HG03064 (cell line): ENCODE data around the gene FSCN2.

Experiments used
- ATAC-seq: cut with Tn5 transposase; IDR thresholded peaks from one replicate; pipeline ENCODE4 v1.9.1; 2021; ENCODE audit warnings: low read depth; ENCODE audit not compliant: unreplicated experiment

Gene FSCN2

DNA sequence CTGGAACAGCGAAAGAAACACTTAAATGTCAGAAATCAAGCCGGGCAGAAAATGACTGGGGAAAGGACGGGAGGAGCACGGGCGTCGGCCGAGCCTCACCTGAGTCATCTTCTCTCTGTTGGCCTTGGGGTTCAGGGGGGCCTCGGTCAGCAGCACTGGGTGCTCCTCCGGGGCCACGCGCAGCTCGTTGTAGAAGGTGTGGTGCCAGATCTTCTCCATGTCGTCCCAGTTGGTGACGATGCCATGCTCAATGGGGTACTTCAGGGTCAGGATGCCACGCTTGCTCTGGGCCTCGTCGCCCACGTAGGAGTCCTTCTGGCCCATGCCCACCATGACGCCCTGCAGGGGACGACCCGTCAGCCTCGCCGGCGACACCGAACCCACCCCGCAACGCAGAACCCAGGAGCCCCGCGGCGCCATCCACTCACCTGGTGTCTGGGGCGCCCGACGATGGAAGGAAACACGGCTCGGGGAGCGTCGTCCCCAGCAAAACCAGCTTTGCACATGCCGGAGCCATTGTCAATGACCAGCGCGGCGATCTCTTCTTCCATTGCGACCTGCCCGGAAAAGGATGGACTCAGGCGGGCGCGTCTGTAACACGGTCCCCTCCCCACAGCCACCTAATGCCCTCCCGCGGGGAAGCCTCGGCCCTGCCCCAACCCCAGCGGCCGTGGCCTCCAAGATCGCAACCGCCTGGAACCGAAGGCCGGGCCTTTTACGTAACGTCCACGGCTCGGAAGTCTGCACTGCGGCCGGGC lies 16.2 kb upstream of the FSCN2 start:
- no peak for ATAC-seq

DNA sequence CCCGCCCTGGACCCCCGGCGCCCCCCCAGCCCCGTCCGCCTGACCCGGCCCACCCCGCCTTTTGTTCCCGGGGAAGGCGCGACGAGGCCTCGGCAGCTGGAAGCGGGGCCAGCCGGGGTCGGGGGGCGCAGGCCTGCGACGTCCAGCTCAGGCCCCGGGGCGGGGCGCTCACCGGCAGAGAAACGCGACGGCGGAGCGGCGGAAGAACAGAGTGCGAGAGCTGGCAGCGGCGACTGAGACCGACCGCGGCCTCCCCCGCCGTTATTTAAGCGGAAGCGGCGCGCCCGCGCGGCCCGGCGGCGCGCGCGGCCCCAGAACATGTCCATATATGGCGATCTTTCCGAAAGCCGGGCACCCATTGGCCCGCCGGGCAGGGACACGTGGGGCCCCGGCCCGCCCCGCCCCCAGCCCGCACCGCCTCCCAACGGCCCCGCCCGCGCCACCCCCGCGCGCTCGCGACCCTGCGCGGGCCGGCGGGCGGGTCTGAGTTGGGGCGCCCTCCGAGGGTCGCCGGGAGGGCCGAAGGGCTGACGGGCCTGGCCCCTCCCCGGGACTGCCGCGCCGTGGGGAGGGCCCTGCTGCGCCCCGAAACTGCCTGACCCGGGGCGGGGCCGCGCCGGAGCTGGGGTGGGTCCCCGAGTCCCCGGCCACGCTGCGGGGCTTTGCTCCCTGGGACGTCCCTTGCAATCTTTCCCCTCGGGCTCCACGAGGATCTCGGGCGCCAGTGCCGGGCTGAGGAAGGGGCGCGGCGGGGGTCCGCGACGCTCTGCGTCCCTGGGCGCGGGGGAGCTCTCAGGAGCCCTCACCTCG lies 15.4 kb upstream of the FSCN2 start, which contains the start of gene ACTG1:
TSS of gene ACTG1 (minus strand) at position 238 of the 810 bp plus-strand sequence. CDS start 445 bp downstream, outside the sequence.
- ATAC-seq = no peak

DNA sequence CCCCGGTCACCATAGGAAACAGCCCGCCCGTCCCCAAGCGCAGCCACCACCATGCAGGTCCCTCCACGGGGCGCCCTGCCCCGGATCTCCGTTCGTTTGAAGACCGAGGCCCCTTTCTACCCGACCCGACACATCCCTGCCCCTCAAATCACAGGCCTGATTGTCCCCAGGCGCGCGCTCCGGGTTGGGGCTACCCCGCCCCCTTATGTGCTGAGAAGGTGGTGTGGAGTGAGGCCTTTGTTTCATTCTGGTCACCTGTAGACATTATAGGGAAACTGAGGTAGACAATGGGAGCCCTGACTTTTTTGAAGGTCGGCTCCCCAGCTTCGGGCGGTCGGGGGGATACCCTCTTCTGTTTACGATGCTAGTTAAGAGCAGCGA lies 14.8 kb upstream of the FSCN2 start:
- no peak for ATAC-seq

DNA sequence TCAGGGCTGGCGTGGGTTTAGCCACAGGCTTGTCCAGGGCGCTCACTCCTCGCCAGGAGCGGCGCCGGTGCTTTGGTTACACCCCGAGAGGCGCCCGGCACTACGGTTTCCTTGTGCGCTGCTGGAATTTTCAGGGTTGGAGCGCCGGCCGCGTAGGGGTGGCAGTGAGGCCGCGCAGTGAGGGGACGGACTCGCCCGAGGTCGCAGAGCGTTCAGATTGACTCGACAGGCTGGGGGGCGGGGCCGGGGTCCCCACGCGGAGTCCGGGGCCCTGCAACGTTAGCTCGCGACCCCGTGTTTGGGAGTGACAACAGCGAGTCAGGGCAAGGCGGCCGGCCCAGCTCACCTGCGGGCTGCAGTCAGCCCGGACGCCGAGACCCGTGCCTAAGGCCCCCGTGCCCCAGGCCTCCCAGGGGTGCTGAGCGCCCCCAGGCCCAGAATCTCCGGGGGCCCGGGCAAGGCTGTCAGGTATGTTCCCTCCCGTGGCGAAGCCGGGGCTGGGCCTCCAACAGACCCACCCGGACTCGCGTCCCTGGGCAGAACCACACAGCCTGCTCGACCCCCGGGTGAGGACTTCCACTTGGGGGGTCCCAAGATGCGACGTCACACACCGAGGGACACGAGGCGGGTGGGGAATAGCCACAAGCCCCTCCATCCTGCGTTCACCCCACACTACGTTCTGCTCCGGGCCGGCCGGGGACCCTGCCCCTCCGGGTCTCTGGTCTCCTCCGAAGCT lies 14.3 kb upstream of the FSCN2 start:
- ATAC-seq = no peak

DNA sequence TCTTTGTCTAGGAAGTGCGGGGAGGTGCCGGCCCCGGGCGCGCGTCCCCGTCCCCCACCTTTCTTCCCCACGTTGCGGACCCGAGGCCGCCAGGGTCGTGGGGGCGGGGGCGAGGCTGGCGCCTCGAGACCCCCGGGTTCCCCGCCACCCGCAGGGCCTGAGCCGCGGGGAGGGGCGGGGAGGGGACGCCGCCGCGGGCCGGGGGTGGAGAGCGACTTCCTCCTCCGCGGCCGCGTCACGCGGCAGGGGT lies 13.8 kb upstream of the FSCN2 start:
- ATAC-seq = no peak

DNA sequence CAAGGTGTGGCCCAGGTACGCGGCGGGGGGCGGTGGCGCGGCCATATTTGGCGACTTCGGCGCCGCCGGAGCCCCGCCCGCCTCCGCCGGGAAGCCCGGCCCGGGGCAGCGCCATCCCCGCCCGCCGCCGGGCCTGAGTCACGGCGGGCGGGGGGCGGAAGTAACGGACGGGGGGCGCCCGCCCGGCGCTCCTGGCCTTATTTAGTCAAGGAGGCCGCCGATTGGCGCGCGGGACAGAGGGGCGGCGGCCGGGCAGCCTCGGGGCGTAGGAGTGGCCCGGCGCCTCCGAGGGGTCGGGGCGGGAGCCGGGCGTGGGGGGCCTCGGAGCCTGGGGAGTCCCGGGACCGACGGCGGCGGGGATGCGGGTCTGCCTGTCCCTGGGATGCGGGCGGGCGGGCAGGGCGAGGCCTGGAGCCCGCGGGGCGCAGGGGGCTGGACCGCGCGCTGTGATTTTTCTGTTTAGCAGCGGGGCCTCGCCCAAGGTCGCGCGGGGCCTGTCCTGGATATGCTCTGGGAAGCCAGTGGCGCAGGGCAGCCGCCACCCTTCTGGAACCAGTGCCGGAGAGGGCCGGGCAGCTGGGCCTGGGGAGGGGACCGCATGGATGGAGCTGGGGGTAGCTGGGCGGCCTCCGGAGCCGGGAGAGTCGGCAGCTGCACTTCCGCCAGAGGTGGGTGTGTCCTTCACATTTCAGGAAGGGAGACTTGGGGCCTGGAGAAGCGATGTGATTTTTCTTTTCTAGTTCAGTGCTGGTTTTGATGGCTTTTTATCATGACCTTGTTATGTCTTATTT lies 13.2 kb upstream of the FSCN2 start:
- no peak for ATAC-seq

DNA sequence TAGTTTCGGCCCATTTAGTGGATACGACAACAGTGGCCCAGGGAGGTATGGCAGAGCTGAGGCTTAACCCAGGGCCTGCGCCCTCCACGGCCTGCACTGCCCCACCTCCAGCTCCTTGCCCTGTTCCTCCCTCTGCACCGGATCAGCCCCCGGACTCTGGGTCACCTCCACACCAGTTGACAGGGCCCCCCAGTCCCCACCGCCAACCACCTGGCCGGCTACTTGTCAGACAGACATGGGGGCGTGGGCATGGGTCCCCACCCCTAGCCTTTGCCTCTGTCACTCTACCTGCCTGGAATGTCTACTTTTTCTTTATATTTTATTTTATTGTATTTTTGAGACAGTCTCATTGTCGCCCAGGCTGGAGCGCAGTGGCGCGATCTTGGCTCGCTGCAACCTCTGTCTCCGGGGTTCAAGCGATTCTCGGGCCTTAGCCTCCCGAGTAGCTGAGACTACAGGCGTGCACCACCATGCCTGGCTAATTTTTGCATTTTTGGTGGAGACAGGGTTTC lies 12.6 kb upstream of the FSCN2 start:
- ATAC-seq = no peak

DNA sequence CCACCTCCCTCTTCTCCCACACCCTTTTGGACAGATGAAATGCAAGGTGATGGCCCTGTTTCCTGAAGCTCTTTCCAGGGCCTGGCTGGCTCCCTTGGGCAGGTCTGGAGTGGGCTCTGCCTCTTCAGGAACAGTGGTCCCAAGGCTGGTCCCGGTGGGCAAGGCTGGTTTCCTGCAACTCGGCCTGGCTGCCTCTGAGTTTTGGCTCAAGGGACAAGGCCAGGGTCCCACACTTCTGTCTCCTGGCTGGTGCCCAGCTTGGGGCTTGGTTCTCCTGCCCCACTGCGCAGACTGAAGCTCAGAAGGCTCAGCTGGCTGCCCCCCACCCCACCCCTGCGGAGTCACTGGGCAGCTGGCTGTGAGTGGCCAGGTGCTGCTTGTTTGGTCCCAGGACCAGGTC lies 11.7 kb upstream of the FSCN2 start:
- no peak for ATAC-seq

DNA sequence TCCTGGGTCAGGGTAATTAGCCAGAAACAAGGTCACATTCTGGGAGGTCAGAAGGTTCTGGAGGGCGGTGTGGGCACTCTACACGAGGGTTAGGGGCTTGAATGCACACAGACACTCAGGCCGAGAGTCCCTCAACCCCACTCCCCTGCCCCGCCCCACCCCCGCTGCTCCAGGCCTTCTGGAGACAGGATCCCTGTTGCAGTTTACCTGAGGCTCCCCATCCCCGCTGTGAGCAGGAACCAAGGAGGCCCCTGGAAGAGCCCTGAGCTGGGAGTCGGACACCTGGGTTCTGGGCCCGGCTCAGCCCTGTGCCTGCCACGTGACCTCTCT lies 11.2 kb upstream of the FSCN2 start:
- ATAC-seq = no peak

DNA sequence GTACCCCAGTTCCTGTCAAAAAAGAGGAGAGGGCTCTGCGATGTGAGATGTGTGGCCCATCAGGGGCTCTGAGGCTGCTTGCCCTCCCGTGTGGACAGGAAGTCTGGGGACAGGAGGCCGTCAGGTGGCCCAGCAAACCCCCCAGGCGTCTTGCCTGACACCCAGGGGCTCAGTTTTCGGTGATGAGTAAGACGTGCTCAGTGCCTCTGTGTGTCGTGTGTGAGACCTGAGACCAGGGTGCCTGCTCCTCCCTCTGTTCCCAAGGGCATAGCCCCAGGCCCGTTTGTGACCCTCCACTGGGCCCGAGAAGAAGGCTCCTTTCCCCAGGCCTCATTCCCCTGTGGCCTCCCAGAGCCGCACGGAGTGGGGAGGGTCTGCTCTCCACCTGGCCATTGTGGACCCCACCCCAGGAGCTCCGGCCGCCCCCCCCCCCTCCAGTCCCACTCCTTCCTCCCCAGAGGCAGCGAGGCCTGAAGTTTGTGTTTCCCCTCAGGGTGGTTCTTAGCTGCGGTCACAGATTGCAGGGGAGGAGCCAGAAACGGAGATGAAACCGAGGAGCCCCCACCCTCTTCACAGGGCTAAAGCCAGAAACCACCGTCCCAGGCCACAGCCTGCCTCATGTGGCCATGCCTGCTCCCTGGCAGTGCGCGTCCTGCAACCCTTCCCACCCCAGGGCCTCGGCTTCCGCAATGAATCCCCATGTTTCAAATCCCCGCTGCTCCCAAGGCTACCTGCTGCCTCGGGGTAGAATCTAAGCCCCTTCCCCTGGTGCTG lies 10.7 kb upstream of the FSCN2 start:
- ATAC-seq = no peak

DNA sequence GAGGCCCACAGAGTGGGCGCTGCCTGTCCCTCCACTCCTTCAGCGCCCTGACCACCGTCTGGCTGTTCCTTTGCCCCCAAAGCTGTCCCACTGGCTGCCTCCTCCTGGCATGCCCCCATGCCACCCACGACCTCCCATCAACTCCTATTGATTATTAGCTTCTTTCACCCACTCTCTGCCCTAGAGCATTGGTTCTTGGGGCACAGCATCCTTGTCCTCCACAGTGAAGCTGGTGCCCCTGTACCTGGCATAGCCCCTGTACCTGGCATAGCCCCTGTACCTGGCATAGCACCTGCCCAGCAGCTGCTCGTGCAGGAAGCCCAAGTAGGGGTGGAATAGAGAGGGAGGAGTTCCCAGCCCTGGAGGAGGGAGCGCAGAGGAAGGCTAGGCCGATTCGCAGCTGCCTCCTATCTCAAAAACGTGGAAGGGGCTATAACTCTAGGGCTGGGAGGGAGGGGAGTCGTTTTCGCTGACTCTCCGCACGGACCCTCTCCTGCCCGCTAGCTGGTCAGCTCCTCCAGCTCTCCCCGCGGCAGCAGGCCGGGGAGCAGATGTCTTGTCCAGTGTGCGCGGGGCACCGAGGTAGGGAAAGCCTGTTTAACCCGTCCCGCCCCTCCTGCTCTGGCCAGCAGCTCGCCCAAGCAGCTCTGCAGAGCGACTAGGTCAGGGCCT lies 9.9 kb upstream of the FSCN2 start:
- no peak for ATAC-seq

DNA sequence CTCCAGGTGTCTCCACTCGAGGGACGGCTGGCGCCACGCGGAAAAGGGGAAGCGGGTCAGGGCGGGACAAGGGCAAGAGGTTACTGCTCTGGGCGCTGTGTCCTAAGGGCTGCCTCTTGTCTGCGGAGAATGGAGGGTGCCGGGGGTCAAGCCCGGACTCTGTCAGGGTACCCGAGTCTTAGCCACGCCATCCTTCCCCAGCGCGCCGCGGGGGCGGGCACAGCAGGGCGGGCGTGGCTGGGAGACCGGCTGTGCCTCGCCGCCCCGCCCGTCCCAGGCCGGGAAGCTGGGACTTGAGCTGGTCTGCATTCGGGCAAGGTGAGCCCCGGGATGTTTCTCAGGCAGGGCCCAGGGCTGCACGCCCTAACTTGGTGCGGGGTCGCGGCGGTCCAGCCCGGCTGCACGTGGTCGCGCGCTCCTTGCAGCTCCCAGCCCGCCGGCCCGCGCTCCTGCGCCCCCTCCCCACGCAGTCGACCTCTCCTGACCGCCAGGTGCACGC lies 9.3 kb upstream of the FSCN2 start:
- ATAC-seq = no peak

DNA sequence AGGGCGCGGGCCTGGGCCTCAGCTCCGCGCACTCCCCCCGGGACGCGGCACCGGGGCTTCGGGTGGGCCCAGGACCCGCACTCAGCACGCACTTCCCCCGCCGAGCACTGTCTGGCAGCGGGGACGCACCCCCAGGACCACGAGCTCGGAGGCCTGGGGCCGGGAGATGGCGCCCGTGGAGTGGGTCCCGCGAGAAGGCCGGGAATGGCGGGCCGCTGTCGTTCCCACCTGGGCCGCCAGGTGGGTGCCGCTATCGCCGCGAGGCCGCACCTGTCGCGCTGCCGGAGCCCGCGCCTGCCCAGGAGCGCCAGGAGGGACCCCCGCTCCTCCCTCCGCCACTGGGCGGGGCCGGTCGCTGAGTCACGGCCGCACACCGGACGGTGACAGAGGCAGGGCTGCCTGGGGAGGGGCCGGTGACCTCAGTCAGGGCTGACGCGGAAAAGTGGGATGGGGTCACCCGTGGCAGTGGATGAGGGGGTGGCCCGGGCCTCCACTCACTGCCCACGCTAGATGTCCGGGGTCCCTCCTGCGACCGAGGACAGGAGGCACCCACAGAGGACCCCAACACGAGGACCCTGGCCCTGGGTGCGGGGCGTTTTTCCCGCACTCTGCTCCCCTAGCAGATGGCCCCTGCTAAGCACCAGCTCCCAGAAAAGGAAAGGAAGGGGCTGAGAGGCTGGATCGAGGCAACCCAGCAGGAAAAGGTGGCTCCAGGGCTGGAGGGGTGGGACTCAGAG lies 8.7 kb upstream of the FSCN2 start:
- no peak for ATAC-seq

DNA sequence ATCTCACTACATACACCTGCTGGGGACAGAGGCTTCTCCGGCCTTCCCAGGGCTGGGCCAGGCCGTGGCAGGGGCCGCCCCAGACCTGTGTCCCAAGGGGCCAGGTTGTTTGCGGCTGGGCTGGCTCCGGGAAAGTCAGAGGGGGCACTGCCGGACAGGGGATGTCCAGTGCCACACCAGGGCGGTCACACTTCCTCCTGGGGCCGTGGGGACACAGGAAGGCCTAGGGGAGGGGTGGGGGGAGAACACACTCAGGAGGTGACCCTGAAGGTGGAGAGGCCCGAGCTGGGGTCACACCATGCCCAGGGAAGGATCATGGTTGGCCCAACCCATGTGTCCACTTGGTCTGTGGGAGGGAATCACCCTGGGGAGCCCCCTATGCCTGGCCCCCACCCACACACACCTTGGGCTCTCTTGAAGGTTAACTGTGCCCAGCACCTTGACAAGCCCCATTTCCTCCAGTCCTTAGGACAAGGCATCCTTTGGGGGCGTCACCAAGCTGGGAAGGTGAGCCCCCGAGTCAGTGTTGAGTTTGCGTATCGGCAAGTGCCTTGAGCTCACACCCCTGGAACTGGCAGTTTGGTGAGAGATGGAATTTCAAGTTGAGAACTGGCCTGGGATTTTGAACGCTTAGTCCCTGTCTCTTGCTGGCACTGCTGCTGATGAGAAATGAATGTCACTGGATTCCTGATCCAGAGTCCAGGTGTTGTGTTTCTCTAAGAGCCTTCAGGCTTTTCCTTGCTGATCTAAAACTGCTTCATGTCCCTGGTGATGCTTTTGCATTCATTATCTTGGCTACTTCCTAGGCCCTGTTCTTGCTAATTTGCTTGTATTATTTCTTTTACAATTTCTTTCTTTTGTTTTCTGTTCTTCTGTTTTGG lies 7.9 kb upstream of the FSCN2 start:
- no peak for ATAC-seq

DNA sequence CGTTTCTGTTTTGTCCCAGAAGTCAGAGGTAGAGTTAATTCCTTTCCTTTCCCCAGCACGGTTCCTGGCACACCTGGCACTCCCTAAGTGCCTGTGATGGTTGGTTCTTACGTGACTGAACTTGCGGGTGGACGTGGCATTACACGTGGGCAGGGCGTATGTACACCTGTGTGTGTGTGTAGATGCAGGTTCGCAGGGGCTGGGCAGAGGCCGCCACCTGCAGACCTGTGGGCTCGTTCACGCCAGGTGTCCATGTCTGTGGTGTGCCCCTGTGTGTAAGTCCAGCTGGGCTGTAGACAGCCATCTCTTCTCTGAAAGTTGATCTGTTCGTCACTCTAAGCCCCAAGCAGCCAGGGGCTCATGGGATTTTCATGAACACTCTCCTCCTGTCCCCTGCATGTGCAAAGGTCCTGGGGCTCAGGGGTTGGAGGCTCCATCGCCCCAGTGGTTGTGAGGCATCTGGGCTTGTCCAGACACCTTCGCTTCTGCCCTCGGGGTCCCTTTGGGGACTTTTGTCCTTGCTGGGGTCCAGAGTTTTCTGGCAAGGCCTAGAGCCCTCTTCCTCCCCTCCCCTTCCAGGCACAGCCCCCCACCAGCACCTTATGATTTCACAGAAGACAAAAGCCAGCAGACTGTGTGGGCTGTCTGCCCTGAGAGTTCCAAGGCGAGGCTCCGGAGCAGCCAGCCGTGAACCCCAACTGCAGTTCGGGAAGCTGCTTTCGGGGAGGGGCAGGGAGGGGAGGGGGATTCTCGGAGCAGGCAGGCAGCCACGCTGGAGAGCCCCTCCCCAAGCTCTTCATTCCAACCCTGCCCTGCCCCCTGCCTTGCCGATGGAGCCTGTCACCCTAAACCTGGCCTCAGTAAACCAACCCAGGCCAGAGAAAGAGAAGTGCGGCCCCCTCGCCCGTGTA lies 5.4 kb upstream of the FSCN2 start:
- no peak for ATAC-seq

DNA sequence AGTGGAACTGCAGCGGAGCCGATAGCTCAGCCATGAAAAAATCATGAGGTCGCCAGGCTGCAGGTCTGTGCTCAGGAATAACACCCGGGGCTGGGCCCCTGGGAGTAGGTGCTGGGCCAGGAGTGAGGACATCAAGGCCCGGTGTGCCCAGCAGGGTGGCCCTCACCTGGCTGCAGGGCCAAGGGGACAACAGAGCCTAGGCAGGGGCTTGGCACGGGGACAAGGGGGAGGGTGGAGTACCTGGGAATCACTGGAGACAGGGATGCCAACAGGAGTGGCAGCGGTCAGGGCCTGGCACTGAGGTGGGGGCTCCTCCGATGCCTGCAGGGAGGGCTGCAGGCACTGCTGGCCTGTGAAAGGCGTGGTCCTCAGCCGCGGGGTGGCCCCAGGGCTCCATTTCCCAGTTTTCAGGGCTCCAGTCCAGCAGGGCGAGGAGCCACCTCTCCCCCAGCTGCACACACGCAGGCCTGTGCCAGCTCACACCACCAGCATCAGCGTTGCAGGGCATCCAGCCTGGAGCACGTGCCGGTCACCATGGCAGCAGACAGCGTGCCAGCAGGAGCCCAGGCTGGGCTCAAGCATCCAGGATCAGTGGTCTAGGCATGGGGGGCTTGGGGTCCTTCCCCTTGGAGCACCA lies 4.7 kb upstream of the FSCN2 start:
- no peak for ATAC-seq
